ENCODE measurements around the gene CHD9NB.
A peak's percentile ranks its signal among the peaks of the same experiment; 100 is the strongest.
"Not testable (repeated sequence)": the region's sequence is repeated elsewhere in the genome, so short reads cannot be mapped to it uniquely, and the experiment has no call there.

CHD9NB gene

DNA sequence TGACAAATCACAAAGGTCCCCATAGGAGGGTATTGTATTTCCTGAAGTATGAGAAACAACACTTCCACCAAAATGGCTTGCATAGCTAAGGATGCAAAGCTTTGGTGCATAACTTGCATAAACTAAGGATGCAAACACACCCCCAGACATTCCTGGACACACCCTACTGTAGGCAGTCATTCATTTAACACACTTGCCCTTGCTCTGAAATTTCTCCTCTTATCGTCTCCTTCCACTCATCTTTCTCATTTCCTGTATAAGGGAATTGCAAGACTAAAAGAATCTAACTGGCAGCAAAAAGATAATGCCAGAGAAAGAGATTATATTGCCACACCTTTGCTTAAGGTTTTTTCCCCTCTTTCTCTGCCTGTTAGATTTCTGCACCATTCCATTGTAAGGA is 30.4 kb upstream of the CHD9NB start:
- DNase-seq, result no peak

DNA sequence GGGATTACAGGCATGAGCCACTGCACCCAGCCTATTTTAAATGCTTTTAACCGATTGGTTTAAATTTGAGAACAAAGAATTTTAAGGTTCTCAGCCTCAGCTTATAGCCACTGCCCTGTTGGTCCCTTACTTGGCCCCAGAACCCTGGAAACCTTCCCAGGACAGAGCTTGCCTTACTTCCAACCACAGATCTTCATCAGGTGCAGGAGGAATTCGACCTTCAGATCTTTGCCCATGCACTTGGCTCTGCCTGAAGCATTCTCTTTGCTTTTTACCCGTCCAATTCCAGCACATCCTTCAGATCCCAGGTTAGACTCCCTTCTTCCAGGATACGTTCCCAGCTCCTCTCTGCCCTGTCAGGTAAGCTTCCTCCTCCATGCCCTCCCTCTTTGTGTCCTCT is 29.8 kb upstream of the CHD9NB start:
- no peak for DNase-seq

DNA sequence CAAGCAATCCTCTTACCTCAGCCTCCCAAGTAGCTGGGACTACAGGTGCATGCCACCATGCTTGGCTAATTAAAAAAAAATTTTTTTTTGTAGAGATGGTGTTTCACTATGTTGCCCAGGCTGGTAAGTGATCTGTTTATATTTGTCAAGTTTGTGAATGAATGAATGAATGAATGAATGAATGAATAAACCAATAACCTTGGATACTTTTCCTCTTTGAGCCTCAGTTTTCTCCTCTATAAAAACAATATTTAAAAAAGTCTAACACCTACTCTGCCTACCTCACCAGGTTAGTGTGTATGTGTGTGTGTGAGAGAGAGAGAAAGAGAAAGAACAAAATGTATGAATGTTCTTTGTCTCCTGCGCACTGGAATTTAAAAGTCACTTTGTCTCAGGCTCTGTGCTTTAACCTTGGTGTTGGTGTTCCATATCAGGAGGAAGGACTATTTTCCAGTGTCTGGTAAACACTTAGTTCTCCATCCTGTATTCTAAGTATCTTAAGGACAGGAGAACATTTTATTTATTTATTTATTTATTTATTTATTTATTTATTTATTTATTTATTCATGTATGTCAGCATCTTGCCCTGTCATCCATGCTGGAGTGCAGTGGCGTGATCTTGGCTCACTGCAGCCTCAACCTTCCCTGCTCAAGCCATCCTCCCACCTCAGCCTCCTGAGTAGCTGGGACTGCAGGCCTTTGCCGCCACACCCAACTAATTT is 29.1 kb upstream of the CHD9NB start:
- no peak for DNase-seq

DNA sequence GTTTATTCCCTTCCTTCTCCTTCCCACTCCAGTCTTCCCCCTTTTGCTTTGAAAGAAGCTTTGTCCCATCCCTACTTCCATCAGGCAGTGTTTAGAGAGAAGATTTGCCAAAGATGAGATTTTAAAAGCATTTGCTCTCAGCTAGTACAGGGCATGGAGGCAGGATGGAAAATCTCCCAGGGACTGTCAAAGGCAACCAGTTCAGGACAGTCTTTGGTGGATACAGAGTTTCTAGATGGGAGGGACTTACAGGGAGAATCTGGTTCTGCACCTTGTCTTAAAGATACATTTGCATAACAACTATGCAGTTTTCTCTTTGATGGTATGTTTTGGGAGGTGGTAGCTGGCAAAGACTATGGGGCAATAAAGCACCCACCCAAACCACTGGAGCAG is 28.3 kb upstream of the CHD9NB start:
- no peak for DNase-seq

DNA sequence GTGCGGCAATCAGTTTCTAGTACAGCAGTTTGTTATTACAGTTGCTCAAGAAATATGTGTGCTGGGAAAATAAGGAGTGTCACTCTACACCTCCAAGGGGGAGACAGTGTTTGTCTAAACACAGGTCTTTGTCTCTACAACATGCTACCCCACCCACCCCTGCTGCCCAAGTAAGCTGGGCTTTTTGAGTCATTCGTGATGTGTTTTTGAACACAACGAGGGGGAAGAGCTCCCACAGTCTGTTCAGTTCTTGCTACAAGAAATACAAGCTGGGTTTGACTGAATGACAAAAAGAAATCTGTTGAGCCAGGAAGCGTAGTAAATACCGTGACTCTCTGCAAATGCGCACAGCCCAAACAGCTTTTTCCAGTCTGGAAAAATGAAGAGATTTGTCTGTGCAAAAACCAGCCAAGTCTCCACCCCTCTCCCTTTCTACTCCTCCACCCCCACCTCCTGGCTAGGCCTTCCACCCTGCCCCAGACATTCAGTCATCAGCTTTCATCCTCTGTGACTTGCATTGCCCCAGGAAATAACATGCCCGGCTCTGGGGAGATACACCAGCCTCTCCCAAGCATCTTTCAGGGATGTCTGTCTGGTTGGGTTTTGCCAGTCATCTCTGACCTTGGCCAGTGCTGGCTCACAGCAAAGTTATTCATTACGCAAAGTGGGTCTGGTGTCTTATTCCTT is 27.8 kb upstream of the CHD9NB start:
- peak; percentile 73 for DNase-seq

DNA sequence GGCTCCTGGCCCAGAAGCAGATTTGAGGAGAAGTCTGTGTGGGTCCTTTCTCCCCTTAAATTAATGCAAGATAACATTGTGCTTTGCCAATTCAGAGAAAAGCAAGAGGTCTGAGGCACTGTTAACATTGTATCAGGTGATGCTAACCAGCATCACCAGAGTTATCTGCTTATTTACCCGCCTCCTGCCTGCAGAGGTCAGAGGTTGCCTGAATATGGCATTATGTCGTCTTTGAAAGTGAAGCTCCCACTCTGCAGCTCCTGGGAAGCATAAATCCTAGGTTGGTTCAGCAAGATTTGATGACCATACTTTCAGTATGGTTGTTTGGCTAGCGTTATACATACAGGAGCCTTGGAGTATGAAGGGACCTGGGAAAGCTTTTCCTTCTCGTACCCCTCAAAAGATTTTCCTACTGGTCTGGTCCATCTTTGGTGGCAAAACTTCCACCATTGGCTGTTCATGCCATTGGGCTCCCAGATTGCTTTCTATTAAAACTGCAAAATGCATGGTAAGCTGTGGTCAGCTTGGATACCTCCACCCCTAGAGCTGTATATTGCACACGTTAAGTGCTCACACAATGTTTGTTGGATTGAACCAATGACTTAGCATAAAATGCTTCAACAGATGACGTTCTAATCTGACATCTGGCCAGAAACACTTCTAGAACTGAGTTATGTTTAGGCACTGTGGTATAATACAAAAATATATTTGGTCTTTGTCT is 26.2 kb upstream of the CHD9NB start:
- no peak for DNase-seq

DNA sequence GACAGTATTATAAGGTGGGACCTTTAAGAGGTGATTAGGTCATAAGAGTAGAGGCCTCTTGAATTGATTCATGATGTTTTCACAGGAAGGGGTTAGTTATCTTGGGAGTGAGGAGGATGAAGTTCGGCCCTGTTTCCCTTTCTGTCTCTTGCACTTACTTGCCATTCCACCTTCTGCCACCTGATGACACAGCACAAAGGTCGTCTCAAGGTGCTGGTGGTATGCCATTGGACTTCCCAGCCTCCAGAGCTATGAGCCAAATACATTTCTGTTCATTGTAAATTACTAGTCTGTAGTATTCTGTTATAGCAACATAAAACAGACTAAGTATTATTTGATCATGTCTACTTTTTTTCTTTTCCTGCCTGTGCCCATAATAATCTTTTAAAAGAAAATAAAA is 25.6 kb upstream of the CHD9NB start:
- DNase-seq, result no peak

DNA sequence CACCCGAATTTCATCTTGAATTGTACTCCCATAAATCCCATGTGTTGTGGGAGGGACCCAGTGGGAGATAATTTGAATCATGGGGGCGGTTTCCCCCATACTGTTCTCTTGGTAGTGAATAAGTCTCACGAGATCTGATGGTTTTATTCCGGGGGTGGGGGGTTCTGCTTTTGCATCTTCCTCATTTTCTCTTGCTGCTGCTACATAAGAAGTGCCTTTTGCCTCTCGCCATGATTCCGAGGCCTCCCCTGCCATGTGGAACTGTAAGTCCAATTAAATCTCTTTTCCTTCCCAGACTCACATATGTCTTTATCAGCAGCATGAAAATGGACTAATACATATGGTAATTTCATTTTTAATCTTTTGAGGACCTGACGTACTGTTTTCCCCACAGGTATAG is 22.8 kb upstream of the CHD9NB start:
- not testable (repeated sequence) for DNase-seq

DNA sequence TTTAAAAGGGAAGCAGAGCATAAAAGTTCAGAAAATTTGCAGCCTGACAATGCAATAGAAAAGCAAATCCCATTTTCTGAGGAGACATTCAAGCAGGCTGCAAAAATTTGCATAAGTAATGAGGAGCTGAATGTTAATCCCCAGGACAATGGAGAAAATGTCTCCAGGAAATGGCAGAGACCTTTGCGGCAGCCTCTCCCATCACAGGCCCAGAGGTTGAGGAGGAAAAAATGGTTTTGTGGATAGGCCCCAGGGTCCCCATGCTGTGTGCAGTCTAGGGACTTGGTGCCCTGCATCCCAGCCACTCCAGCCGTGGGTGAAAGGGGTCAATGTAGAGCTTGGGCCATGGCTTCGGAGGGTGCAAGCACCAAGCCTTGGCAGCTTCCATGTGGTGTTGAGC is 21.6 kb upstream of the CHD9NB start:
- DNase-seq, result not testable (repeated sequence)

DNA sequence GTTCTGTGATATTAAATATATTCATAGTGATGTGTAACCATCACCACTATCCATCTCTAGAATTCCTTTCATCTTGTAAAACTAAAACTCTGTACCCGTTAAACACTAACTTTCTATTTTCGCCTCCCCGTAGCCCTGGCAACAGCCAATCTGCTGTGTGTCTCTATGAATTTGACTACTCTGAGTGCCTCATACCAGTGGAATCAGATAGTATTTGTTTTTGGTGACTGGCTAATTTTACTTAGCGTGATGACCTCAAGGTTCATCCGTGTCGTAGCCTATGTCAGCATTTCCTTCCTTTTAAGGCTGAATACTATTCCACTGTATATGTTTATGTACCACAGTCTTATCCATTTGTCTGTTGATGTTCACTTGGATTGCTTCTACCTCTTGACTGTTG is 20.3 kb upstream of the CHD9NB start:
- DNase-seq, result no peak

DNA sequence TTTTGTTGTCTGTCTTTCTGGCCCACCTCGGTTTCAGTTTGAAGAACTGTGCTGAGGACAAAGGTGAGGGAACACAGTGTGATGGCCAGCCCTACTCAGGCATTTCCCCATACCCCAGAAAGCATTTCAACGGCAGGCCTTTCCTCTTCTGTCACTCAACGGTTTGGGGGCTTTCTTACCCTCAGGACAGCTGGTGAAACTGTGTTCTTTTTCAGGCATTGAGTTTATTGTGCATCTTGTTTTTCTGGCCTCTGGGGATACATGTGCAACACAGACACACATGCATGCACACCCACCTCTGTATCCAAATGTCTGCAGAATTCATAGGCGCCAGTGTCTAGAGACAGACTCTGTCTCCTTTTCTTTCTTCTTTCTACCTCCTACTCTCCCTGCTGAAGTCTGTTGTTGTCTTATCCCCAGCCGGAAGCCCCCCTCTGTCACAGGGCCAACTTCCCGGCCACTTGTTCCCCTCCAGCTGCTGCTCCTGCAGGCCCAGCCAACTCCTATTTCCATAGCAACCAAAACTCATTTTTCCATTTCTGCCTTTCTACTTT is 19.1 kb upstream of the CHD9NB start:
- no peak for DNase-seq

DNA sequence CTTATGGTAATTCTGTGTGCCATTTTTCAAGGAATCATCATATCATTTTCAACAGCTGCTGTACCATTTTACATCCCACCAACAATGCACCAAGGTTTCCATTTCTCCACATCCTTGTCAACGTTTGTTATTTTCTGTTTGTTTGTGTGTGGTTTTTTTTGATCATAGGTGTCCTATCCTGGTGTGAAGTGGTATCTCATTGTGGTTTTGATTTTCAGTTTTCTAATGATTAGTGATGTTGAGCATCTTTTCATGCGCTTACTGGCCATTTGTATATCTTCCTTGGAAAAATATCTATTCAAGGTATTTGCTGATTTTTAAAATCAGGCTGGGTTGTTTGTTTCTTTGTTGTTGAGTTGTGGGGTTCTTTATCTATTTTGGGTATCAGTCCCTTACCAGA is 17.1 kb upstream of the CHD9NB start:
- no peak for DNase-seq

DNA sequence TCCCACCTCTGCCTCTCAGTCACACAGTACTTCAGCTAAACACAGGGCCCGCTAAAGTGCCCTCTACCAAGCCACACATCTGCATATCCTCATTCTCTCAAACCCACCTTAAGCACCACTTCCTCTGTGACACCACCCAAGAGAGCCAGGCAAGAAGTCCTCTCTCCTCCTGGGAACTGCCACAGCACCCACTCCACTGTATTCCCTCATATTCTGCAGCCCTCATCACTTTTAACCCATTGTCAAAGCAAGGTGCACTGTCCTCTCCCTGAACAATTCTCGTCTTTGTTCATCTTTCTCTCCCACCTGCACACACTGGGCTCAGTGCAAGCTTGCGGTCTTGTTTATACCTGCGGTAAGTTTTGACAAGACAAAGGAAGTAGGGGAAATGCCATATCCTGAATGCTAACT is 15.7 kb upstream of the CHD9NB start:
- DNase-seq, result no peak

DNA sequence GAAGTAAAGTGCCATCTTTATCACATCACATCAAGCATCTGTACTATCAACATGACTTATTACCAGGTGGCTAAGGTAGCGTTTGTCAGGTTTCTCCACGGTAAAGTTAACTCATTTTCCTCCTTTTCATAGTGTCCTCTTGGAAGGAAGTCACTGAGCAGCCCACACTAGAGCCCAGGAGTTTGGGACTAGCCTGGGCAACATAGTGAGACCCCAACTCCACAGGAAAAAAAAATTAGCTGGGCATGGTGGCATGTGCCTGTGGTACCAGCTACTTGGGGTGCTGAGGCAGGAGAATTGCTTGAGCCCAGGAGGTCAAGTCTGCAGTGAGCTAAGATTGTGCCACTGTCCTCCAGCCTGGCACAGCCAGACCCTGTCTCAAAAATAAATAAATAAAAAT is 15.0 kb upstream of the CHD9NB start:
- no peak for DNase-seq

DNA sequence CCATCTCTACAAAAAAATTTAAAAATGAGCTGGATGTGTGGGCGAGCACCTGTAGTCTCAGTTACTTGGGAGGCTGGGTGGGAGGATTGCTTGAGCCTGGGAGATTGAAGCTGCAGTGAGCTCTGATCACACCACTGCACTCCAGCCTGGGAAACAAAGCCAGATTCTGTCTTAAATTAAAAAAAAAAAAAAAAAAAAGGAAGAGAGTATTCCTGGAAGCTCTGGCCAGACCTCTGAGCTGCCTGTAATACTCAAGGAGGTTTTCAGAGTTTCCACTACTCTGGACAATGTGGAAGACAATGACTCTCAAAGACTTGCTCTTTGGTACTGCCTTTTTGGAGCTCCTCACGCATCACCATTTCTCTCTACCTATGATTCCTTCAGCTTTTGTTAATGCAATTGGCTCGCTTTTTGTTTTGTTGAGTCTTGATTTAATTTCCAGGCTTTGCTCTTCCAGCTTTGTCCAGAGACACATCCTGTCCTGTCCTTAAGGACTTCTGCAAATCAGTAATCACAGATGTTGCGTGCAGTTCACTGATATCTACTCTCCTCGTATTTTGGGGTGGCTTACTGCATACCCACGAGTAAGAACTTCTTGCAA is 12.9 kb upstream of the CHD9NB start:
- no peak for DNase-seq

DNA sequence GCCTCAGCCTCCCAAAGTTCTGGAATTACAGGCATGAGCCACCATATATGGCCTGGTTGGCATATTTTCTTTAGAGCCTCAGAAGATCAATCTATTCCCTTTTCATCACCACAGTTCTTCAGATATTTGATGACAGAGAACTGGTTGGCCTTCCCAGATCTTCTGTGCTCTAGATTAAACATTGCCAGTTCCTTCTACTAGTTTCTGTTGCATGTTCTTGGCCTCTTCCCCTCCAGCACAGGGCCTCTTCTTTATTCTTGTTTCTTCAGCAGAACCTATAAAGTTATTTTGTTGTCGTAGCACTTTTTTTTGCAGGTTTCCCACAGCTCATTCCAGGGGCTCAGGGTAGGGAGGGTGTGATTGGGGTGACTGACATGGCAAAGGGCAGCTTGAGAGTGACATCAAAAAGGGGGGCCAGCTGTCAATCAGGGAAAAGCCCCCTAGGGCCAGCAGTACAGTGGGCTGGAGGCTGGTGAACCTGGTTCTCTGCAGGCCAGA is 11.4 kb upstream of the CHD9NB start:
- no peak for DNase-seq

DNA sequence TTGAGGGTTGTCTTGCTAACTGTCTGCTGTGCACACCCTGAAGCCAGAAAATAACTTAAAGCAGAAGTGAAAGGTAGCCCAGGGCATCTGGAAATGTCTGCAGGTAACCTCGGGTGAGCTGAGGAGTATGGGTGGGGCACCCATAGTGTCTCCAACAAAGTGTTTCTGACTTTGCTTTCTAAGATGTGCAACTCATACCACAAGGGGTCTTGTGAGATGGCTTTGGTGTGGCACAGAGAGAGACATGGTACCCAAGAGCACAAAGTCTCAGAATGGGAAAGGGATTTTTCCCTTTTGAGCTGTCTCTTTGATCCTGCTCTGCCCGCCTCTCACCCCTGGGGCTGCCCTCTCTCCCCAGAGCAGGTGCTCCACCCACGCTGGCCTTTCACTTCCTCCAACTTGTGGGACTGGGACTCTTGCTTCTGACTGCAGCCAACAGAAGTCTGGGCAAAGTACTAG is 9.0 kb upstream of the CHD9NB start:
- DNase-seq, result no peak

DNA sequence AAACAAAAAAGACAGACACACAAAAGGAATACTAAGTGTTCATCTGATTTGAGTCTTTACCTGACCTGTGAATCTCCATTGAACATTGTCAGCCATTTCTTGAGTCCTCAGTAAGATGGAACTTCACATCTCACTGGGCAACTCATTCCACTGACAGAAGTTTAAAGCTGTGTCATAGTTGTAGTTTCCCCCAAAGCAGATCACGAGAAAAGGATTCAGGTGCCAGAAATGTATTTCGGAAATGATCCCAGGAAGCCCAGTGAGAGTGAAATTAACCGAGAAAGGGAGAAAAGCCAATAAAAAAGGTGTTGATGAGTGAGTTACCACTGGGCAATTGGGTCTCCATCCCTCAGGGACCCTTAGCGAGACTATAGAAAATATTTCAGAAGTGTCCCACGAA is 8.6 kb upstream of the CHD9NB start:
- no peak for DNase-seq

DNA sequence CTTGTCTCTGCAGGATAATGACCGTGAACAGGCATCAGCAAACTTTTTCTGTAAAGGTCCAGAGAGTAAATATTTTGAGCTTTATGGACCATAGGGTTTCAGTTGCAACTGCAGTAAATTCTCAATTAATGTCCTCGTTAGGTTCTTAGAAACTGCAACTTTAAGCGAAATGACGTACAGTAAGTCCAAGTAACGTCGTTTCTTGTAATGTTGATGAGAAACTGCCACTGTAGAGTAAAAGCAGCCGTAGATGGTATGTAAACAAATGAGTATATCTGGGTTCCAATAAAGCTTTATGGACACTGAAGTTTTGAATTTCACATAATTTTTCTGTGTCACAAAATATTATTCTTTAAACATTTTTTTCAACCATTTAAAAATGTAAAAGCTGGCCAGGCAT is 7.0 kb upstream of the CHD9NB start:
- no peak for DNase-seq

DNA sequence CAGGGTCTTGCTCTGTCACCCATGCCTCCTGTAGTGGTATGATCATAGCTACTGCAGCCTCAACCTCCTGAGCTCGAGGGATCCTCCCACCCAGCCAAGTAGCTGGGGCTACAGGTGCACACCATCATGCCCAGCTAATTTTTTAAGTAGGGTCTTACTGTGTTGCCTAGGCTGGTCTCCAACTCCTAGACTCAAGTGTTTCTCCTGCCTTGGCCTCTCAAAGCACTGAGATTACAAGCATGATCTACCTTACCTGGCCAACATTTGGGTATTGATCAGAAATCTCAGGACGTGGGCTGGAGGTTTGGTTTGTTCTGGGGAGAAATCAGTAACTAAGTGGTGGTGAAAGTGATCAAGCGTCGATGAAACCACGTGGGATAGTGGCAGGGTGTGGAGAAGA is 6.2 kb upstream of the CHD9NB start:
- DNase-seq, result no peak

DNA sequence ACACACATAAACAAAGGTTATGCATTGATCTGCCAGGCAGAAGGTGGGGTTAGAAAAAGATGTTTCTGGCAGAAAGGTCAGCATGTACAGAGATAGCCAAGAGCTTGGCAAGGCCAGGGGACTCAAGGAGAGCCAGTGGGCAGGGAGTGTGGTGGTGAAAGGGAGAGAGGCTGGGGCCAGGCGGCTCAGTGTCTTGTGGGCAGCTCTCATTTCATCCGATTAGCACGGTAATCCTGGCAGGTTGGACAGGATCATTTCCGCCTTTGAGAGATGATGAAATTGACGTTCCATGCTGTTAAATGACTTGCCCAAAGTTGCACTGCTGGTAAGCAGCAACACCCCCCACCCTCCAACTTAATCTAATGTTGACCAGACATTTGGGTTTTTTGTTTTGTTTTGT is 5.7 kb upstream of the CHD9NB start:
- no peak for DNase-seq

DNA sequence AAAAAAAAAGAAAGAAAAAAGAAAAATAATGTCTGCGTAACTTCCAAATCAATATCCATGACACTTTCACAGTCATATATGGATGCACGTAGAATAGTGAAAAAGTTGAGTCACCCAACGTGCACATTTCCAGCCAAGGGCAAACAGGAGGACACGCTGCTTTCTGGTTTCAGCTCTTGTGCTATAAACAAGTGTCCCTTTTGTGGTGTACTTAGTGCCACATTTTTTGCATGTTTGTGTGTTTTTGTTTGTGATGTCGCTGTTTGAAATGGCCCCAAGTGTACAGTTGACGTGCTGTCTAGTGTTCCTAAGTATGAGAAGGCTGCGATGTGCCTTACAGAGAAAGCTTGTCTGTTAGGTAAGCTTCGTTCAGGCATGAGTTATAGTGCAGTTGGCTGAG is 5.0 kb upstream of the CHD9NB start:
- no peak for DNase-seq

DNA sequence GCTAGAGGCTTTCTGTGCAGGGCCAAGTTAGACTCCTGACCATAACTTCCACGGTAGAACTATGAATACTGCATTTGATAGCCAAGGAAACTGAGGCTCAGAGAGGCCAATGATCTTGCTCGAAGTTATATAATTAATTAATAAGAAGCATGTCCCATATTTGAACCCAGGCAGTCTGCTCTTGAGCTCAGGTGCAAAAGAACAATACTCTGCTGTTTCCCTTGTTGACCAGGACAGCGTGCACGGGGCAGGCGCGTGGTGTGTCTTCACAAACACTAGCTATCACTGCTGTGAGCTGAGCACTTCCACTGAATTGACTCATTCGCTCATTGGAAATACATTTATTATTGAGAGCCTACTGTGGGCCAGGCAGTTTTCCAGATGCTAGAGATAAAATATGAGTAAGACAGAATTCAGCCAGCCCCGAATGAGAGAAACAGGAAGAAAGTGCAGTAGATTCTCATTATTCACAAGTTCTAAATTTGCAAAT is 3.7 kb upstream of the CHD9NB start:
- DNase-seq, result no peak

All from amniotic stem cell (primary cell).